A549 (cell line): ENCODE data around the gene DYRK1A.

Source experiments
- BHLHE40 ChIP-seq: IDR thresholded peaks from 2 replicates; pipeline ENCODE4 v1.6.1; 2012; ENCODE audit warnings: low read depth, low read length, inconsistent platforms
- CHD2 ChIP-seq: fragments of 150-350 bp; IDR thresholded peaks from 2 replicates; pipeline ENCODE4 v1.6.1; 2014; ENCODE audit warnings: low read length; ENCODE audit not compliant: partially characterized antibody
- JUN ChIP-seq, 2 experiments: fragments of >200 bp; sonication (Bioruptor Twin); formaldehyde crosslinking; IDR thresholded peaks; 2 replicates in 1 of 2; 3 replicates in 1 of 2; pipeline ENCODE4 v1.6.1; 2016 to 2017
- SREBF2 ChIP-seq: fragments of 450-650 bp; IDR thresholded peaks from 2 replicates; pipeline ENCODE4 v1.6.1; 2014; ENCODE audit warnings: mild to moderate bottlenecking, moderate library complexity
- ZSCAN20 ChIP-seq: fragments of 250-450 bp; sonication (Bioruptor Pico); IDR thresholded peaks from 2 replicates; pipeline ENCODE4 v1.8.0; 2022; ENCODE audit warnings: mild to moderate bottlenecking, moderate library complexity
- TF ChIP-seq, protein P1 (sequence below): fragments of >200 bp; sonication (Bioruptor Twin); formaldehyde crosslinking; IDR thresholded peaks from 3 replicates; pipeline ENCODE4 v1.5.1; 2016
- TF ChIP-seq, protein P2 (sequence below): IDR thresholded peaks from 2 replicates; pipeline ENCODE4 v1.6.1; 2012; ENCODE audit warnings: low read depth, borderline replicate concordance

DNA sequence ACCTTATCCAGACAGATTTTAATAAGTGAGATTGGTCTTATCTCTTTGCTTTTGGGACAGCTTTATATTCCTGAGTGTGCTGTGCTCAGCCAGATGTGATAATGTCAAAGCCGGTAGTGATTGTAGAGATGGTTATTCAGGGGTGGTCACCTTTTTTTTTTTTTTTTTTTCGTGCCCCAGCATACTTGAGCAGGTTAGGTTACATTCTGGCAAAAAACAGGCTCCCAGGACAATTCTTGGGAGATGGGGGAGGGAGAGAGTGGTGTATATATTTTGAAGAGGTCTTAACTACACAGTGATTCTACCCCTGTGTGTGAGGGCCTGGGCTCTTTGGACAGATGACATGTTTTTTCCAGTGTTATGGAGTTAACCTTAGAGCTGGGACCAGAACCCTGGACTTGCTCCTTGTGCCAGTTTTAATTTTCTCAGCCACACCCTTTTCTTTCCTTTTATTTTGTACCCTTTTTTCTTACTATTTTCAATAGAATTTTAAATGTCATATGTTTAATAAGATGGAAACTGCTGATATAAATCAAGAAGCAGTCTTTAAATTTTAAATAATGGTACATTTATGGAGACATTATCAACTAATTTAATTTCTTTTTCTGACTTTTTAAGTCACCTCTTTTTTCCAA, 88.4 kb downstream of the DYRK1A start:
- TF ChIP-seq JUN (IDR thresholded peaks at IDR 0.05) (no peak), BHLHE40 (no peak), ZSCAN20 (no peak), CHD2 (no peak), SREBF2 (no peak)
- TF ChIP-seq, protein P1, sequence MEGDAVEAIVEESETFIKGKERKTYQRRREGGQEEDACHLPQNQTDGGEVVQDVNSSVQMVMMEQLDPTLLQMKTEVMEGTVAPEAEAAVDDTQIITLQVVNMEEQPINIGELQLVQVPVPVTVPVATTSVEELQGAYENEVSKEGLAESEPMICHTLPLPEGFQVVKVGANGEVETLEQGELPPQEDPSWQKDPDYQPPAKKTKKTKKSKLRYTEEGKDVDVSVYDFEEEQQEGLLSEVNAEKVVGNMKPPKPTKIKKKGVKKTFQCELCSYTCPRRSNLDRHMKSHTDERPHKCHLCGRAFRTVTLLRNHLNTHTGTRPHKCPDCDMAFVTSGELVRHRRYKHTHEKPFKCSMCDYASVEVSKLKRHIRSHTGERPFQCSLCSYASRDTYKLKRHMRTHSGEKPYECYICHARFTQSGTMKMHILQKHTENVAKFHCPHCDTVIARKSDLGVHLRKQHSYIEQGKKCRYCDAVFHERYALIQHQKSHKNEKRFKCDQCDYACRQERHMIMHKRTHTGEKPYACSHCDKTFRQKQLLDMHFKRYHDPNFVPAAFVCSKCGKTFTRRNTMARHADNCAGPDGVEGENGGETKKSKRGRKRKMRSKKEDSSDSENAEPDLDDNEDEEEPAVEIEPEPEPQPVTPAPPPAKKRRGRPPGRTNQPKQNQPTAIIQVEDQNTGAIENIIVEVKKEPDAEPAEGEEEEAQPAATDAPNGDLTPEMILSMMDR = no peak
- TF ChIP-seq, protein P2, sequence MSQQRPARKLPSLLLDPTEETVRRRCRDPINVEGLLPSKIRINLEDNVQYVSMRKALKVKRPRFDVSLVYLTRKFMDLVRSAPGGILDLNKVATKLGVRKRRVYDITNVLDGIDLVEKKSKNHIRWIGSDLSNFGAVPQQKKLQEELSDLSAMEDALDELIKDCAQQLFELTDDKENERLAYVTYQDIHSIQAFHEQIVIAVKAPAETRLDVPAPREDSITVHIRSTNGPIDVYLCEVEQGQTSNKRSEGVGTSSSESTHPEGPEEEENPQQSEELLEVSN = no peak
